Measurements from ENCODE around the gene COL1A1.

COL1A1 gene

DNA sequence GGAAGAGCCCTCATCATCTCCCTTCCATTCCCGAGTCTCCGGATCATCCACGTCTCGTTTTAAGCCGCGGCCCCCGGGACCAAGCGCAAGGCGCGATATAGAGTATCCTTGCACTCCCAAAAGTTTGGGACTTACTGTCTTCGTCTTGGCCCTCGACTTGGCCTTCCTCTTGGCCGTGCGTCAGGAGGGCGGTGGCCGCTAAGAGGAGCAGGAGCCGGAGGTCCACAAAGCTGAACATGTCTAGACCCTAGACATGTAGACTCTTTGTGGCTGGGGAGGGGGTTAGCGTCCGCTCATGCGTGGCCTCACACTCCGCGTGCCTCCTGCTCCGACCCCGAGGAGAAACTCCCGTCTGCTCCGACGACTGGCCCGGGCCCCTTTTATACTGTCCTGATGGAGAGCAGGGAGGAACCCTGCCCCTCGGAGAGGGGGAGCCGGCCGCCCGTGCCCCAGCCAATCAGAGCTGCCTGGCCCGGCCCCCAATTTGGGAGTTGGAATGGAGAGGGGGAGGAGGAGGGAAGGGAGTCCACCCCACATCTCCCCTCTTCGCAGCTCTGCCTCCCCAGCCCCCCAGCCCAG lies at the start of gene COL1A1:
COL1A1 (minus strand) TSS at position 356 of the 579 bp plus-strand sequence; CDS start at position 238, 118 bp downstream.
- DNase-seq = peak in 1 of 6 experiments; percentile 39

DNA sequence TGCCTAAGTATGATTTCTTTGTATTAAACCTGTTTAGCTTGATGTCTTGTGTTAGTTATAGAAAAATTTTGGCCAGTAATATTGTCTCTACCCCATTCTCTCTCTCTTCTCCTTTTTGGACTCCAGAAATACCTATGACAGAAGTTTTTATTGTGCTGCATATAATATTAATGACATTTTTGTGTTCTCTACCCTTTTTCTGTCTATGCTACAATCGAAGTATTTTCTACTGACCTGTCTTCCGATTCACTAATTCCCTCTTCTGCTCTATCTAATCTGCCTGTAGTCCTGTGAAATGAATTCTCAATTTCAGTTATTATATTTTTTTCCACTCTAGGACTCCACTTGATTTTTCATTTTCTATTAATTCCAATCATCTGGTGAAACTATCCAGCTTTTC lies 46.8 kb upstream of the COL1A1 start:
- DNase-seq = no peak

DNA sequence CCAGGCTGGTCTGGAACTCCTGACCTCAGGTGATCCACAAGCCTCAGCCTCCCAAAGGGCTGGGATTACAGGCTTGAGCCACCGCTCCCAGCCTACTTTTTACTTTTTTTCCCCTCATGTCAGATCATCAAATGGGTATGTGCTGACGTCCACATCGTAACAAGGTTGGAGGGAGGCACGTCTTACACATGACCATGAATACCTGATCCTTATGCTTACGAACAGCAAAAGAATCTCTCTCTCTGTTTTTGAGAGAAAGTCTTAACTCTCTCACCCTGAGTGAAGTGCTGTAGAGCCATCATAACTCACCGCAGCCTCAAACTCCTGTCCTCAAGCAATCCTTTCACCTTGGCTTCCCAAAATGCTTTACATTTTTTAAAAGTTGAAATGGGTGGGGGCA lies 43.3 kb upstream of the COL1A1 start:
- DNase-seq = no peak

DNA sequence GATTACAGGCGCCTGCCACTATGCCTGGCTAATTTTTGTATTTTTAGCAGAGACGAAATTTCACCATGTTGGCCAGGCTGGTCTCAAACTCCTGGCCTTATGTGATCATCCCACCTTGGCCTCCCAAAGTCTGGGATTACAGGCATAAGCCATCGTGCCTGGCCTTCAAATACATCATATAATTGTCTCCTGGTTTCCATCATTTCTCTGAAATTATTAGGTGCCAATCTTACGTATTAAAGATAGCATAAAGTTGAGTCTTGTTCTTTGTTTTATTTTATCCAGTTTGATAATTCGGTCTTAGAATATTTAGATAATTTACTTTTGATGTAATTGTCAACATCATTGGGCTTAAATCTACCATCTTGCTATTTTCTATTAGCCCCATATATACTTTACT lies 40.0 kb upstream of the COL1A1 start:
- no peak for DNase-seq

DNA sequence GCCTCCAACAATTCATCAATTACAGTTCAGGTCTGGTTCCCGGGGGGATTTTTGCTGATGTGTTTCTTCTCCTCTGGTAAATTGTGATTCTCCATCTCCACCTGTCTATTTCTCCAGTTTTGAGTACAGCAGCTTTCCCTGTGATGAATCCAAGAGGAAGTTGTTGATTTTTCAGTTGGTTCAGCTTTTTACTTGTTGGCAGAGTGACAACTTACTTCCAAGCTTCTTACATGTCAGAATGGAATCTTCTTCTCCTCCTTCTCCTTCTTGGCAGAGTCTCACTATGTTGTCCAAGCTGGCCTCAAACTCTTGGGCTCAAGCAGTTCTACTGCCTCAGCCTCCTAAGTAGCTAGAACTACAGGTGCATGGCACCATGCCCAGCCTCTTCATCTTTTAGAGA lies 39.4 kb upstream of the COL1A1 start:
- DNase-seq = no peak

DNA sequence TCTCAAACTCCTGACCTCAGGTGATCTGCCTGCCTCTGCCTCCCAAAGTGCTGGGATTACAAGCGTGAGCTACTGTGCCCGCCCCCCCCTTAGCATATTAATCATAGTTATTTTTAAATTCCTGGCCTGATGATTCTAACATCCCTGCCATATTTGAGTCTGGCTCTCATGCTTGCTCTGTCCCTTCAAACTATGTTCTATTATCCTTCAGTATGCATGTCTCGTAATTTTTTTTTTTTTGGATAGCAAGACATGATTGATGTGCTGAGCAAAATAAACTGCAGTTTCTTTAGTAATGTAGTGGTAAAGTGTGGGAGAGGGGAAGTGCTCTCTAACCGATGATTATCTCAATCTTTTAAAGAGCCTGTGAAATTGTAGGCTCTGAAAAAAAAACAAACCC lies 38.5 kb upstream of the COL1A1 start:
- no peak for DNase-seq

DNA sequence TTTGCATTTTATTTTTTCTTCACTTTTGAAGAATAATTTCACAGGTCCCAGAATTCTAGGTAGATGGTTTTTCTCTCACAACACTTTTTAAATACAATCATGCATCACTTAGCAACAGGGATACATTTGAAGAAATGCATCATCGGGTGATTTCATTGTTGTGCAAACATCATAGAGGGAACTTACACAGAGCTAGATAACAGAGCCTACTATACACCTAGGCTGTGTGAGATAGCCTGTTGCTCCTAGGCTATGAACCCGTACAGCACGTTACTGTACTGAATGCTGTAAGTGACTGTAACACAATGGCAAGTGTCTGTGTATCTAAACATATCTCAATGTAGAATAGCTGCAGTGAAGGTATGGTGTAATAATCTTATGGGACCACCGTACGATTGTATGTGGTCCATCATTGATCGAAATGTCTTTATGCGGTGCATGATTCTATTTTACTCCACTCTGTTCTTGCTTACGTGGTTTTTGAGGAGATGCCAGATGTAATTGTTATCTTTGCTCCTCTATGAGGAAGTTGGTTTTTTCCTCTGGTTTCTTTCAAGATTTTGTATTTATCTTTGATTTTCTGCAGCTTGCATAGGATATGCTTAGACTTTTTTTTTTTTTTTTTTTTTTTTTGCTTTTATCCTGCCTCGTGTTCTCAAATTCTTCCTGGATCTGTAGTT lies 37.3 kb upstream of the COL1A1 start:
- no peak for DNase-seq

DNA sequence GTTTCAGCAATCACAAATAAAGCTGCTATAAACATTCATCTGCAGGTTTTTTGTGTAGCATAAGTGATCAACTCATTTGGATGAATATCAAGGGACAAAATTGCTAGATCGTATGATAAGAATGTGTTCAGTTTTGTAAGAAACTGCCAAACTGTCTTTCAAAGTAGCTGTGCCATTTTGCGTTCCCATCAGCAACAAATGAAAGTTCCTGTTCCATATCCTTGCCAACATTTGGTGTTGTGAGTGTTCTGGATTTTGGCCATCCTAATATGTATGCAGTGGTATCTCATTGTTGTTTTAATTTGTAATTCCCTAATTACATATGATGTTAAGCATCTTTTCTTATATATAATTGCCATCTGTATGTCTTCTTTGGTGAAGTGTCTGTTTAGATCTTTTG lies 36.5 kb upstream of the COL1A1 start:
- no peak for DNase-seq

DNA sequence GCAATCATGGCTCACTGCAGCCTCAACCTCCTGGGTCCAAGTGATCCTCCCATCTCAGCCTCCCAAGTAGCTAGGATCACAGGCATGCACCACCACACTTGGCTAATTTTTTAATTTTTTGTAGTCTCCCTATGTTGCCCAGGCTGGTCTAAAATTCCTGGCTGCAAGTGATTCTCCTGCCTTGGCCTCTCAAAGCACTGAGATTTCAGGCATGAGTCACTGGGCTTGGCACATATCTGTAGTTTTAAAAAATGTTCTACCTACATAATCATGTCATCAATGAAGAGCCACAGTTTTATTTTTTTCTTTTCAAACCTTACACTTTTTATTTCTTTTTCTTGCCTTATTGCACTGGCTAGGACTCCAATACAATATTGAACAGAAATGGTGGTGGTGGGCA lies 33.1 kb upstream of the COL1A1 start:
- DNase-seq = no peak

DNA sequence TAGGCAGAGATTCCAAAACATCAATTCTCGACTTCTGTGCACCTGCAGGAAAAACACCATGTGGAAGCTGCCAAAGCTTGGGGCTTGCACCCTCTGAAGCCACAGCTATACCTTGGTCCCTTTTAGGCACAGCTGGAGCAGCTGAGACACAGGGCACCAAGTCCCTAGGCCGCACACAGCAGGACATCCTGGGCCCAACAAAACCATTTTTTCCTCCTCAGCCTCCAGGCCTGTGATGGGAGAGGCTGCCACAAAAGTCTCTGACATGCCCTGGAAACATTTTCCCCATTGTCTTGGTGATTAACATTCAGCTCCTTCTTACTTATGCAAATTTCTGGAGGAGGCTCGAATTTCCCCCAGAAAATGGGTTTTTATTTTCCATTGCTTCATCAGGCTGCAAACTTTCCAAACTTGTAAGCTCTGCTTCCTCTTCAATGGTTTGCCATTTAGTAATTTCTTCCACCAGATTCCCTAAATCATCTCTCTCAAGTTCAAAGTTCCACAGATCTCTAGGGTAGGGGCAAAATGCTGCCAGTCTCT lies 24.3 kb upstream of the COL1A1 start:
- DNase-seq = no peak

DNA sequence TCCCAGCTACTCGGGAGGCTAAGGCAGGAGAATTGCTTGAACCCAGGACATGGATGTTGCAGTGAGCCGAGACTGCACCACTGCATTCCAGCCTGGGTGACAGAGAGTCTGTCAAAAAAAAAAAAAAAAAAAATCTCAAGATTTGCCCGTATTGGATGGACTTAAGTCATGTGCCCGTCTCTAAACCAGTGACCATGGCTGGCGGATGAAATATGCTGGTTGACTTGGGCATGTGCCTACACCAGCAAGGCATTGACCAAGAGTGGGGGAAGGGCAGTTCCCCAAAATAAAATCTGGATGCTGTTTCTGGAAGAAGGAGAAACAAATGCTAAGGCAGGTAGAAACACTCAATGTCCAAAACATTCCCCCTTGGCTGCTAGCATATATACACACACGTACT lies 21.5 kb upstream of the COL1A1 start:
- no peak for DNase-seq

DNA sequence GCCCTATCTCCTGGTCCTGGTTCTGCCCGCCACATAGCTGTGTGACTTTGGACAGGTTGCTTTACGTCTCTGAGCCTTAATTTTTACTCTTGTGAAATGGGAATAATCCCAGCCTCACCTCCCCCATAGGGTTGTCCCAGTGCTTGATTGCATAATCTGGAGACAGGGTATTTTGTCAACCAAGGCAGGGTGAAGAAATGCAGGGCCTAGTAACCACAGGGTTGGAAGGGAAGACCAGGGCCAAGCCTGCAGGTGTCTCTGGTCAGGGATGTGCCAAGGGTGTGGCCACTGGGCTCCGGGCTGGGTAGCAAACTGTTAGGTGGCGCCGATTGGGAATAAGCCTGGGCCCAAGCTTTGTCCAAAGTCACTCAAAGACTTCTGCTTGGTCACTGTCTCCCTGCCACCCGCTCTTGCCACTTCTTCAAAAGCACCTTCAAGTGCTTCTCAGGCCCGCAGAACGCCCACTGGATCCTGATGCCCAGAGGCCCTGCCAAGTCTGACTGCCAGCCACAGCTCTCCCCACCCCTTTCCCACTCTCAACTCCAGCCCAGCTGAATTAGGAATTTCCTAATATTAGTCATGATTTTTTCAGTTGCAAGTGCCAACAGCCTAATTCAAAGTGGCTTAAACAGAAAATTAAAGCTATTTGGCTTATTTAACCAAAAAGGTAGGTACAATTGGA lies 20.6 kb upstream of the COL1A1 start:
- DNase-seq = no peak

DNA sequence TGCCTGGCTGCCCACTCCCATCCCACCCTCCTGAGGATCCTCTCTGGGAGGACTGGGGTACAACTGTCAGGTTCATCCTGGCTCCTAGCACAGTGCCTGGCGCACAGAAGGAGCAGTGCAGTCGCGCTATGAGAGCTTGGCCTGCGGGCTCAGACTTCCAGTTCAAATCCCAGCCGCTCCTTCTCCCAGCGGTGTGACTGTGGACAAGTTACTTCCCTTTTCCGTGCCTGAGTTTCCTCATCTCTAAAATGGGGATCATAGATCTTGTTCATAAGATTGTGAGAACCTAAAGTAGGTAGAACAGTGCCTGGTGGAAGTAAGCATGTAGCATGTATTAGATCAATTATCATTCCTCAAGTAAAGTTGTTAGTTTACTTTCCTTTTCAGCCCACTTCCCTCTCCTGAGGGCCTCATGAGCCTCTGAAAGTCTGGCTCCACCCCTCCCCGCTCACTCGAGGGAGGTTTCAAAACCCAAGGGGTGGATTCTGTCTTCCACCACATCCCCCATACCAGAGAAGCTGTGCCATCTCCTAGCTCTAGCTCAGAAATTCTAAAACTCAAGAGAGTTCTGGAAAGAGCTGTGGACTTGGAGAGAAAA lies 19.9 kb upstream of the COL1A1 start:
- DNase-seq = no peak

DNA sequence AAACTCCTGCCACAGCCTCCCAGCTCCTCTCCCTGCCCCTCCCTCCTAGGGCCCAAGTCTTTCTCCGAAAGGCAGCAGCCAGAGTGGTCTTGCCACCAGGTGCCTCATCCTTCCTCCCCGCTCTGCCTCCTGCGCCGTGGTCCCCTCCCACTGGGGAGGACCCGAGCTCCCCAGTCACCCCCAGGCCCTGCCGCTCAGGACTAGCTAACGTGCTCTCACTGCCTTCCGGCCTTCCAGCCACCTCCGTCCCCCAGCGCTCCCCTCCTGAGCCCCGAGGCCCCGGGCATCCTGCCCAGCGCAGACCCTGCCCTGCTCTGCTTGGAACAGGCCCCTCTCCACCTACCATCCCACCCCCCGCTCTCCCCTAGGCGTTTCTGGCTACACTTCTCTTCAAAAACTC lies 19.4 kb upstream of the COL1A1 start:
- DNase-seq = no peak

DNA sequence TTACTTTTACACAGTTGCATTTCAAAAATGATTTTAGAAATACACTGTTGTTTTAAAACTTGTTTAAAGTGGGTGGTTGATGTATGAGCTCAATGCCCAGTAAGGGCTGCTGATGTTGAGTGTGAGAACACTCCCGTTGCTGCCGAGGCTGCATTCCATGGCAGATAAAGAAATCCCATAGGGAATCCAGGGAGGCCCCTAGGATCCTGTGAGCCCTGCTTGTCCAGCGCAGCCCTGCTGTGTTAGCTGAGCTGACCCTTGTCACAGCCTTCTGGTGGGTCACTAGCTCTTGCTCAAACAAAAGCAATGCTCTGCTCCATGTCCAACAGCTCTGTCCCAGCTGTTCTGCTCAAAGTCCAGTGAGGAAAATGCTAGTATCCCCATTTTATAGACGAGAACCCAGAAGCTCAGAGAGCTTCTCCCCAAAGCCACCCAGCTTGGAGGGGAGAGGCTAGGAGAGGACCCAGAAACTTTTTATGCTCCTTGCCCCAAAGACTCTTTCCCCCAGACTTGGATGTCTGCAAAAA lies 18.6 kb upstream of the COL1A1 start:
- DNase-seq = no peak

DNA sequence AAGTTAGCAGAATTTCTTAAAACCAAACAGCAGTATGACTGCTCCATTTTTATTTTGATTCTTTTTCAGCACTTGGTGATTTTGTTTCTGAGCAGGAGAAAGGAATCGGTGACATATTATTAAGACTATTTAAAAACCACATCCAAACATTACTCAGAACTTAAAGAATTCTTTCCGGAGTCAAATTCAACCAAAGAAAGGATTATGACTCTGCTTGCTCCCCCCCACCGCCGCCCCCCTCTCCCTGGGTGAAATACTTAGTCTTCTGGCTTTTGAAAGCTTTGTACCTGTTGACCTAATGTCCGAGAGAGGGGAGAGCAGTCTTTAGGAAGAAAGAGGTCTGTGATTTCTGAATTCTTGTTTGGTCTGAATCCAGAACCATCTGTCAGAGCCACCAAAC lies 17.9 kb upstream of the COL1A1 start:
- no peak for DNase-seq

DNA sequence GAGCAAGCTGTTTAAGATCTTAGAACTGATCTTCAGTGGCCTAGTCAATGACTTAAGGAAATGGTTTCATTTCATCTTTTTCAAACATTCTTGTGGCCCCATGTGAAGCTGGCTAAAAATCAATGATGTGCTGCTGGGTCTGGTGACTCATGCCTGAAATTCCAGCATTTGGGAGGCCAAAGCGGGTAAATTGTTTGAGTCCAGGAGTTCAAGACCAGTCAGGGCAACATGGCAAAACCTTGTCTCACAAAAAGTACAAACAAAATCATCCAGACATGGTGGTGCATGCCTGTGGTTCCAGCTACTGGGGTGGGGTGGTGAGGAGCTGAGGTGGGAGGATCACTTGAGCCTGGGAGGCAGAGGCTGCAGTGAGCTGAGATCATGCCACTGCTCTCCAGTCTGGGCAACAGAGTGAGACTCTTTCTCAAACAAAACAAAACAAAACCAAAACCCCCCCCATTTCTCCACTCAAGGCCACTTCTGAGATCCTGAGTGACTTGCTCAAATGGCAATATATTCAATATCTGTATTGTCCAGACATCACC lies 17.4 kb upstream of the COL1A1 start:
- DNase-seq = no peak

DNA sequence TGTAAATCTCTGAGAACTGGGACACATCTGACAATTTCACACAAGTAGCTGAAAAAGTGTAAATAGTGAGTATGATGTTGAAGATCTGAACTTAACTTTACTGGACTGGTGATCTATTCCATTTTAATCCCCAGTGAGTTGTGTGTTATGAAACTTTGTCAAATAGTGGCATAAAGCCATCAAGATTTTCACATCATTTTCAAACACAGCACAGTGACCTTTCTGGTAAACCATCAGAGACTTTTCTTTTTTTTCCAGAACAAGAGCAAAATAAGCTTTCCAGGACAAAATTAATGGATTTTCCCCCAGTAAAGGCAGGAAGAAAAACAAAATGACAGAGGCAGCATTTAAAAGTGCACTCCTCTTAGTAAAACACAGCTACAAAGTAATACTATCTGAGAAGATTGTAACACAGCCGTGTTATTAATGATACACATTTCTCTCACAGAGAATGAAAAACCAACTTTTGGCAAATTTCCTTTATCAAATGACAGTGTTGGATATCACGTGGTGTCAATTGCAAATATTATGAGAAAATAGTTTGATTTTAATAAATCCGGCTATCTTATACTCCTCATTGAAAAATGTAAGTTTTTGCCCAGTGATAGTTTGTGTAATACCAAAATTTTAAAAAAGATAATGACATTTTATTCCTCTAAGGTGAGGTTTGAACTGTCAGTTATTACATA lies 16.8 kb upstream of the COL1A1 start:
- no peak for DNase-seq

DNA sequence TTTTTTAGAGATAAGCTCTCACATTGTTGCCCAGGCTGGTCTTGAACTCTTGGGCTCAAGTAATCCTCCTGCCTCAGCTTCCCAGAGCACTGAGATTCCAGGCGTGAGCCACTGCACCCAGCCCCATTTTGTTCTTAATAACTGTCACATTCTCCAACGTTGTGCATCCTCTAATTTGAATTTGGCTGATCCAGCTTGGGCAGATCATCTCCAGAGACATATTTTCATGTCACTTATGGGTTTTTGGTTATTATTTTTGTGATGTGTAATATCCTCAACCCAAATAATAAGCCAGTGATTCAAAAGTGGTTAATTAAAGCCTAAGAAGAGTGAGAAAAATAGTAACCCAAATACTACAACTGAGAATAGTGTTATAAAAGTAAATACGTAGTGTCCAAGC lies 16.2 kb upstream of the COL1A1 start:
- no peak for DNase-seq

DNA sequence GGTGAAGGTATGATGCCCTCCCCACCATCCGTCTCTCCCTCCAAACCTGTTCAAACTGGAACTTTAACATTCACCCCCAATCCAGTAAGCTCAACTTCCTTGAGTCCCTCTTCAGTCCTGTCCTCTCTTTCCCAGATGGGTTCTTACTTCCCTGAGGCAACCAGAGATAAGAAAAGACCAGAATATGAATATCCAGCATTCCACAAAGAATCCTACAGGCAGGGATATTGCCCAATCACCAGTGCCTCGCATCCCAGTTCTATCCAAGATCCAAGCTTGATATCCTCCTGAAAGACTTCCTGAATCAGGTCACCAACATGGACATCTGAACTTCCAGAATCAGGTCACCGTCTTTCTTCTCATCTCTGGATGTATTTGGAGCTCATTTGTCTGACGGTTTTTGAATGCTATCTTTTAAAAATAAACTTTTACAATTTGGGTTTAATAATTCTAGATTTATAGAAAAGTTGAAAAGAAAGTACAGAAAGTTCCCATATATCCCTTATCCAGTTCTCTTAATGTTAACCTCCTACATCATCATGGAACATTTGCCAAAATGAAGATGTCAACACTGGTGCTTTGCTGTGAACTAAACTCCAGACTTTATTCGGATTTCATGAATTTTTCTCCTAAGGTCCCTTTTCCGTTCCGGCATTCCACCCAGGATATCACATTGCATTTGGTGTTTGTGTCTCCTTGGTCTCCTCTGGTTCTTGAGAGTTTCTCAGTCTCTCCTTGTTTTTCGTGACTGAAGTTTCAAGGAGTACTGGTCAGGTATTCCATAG lies 13.7 kb upstream of the COL1A1 start:
- no peak for DNase-seq
